GM23248 (cell line): ENCODE data around the gene HBG1.

Experiments used
- EZH2 ChIP-seq: fragments of 200-600 bp; sonication (generic); IDR thresholded peaks from 2 replicates; pipeline ENCODE4 v1.6.1; 2018; ENCODE audit warnings: antibody characterized with exemption, mild to moderate bottlenecking; ENCODE audit not compliant: insufficient read depth, poor library complexity, severe bottlenecking
- EZH2phosphoT487 ChIP-seq: fragments of 200-600 bp; sonication (generic); IDR thresholded peaks from 2 replicates; pipeline ENCODE4 v1.6.1; 2018; ENCODE audit warnings: antibody characterized with exemption, moderate library complexity, mild to moderate bottlenecking, low read depth; ENCODE audit not compliant: insufficient read depth

DNA sequence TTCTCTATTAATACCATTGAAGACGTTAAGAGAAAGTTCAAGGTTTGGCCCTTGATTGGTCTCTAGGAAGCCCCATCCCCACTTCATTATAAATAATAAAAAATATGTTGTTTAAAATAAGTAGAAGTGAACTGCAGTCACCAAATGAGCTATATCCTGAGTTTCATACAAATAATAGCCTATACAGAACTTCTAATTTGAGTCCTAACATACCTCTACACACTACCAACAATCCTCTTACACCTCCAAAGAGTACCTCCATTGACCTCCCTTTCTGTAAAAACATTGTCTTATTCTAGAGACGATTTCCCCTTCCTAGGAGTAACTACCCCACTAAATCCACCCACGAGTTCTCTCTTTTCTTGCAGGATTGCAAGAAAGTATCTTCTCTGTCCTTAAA is 8.2 kb downstream of the HBG1 start:
- TF ChIP-seq EZH2 (no peak), EZH2phosphoT487 (no peak)
